HG03521 (cell line): ENCODE results near the gene TAOK2.
"Not testable (repeated sequence)": the region's sequence is repeated elsewhere in the genome, so short reads cannot be mapped to it uniquely, and the experiment has no call there.

ENCODE experiments used
- ATAC-seq: cut with Tn5 transposase; IDR thresholded peaks from one replicate; pipeline ENCODE4 v1.9.1; 2021; ENCODE audit warnings: mild to moderate bottlenecking, moderate library complexity; ENCODE audit not compliant: unreplicated experiment

TAOK2 gene

GRCh38 chr16:30018731-30019158 is 45.1 kb downstream of the TAOK2 start:
- no peak for ATAC-seq

- no peak for ATAC-seq
Observed at GRCh38 chr16:30022887-30023286, 49.2 kb downstream of the TAOK2 start, which contains the start of gene C16orf92. Gene C16orf92 (plus strand): TSS chr16:30023198. CDS start chr16:30023341, 143 bp downstream.

- ATAC-seq, result no peak
Observed at GRCh38 chr16:30023586-30023985, 49.9 kb downstream of the TAOK2 start.

- no peak for ATAC-seq
Observed at GRCh38 chr16:30024451-30024850, 50.8 kb downstream of the TAOK2 start.

- no peak for ATAC-seq
Observed at GRCh38 chr16:30025156-30025555, 51.5 kb downstream of the TAOK2 start.

GRCh38 chr16:30025574-30025973 is 51.9 kb downstream of the TAOK2 start:
- ATAC-seq, result no peak

- no peak for ATAC-seq
Observed at GRCh38 chr16:30026449-30026848, 52.8 kb downstream of the TAOK2 start.

- no peak for ATAC-seq
Observed at GRCh38 chr16:30027588-30028437, 54.1 kb downstream of the TAOK2 start.

- no peak for ATAC-seq
Observed at GRCh38 chr16:30028438-30029076, 54.9 kb downstream of the TAOK2 start.

- no peak for ATAC-seq
Observed at GRCh38 chr16:30030011-30030685, 56.5 kb downstream of the TAOK2 start.

- ATAC-seq, result no peak
Observed at GRCh38 chr16:30030841-30031413, 57.3 kb downstream of the TAOK2 start, which contains the start of gene TLCD3B. Gene TLCD3B (minus strand): TSS chr16:30031271. CDS start chr16:30030527, 744 bp downstream.

GRCh38 chr16:30031477-30031918 is 57.8 kb downstream of the TAOK2 start:
- no peak for ATAC-seq

- ATAC-seq, result no peak
Observed at GRCh38 chr16:30032083-30032819, 58.6 kb downstream of the TAOK2 start.

GRCh38 chr16:30033270-30033669 is 59.6 kb downstream of the TAOK2 start:
- ATAC-seq, result no peak

- no peak for ATAC-seq
Observed at GRCh38 chr16:30040221-30040620, 66.6 kb downstream of the TAOK2 start.

GRCh38 chr16:30040690-30041089 is 67.0 kb downstream of the TAOK2 start:
- not testable (repeated sequence) for ATAC-seq

GRCh38 chr16:30041841-30042240 is 68.2 kb downstream of the TAOK2 start:
- no peak for ATAC-seq
